HG03066 (cell line): ENCODE results near the gene MEFV.

ENCODE experiments used
- ATAC-seq: cut with Tn5 transposase; IDR thresholded peaks from one replicate; pipeline ENCODE4 v1.9.1; 2021; ENCODE audit warnings: low read depth; ENCODE audit not compliant: unreplicated experiment

MEFV gene, protein sequence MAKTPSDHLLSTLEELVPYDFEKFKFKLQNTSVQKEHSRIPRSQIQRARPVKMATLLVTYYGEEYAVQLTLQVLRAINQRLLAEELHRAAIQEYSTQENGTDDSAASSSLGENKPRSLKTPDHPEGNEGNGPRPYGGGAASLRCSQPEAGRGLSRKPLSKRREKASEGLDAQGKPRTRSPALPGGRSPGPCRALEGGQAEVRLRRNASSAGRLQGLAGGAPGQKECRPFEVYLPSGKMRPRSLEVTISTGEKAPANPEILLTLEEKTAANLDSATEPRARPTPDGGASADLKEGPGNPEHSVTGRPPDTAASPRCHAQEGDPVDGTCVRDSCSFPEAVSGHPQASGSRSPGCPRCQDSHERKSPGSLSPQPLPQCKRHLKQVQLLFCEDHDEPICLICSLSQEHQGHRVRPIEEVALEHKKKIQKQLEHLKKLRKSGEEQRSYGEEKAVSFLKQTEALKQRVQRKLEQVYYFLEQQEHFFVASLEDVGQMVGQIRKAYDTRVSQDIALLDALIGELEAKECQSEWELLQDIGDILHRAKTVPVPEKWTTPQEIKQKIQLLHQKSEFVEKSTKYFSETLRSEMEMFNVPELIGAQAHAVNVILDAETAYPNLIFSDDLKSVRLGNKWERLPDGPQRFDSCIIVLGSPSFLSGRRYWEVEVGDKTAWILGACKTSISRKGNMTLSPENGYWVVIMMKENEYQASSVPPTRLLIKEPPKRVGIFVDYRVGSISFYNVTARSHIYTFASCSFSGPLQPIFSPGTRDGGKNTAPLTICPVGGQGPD

GRCh38 chr16:3256146-3256865, at the start of gene MEFV:
Gene MEFV, minus strand, starts transcription at chr16:3256633. Its CDS starts 46 bp downstream, at chr16:3256587.
- no peak for ATAC-seq

GRCh38 chr16:3306078-3306477, 49.6 kb upstream of the MEFV start:
- ATAC-seq: no peak

- ATAC-seq: peak; percentile 92
Measured at GRCh38 chr16:3305109-3306068, 49.0 kb upstream of the MEFV start, which contains the start of the genes TIGD7 and ZNF75A. Gene TIGD7, minus strand, starts transcription at chr16:3305430. Its CDS starts 4,816 bp downstream, at chr16:3300614. Gene ZNF75A, plus strand, starts transcription at chr16:3305497. Its CDS starts 2,932 bp downstream, at chr16:3308429.

DNA sequence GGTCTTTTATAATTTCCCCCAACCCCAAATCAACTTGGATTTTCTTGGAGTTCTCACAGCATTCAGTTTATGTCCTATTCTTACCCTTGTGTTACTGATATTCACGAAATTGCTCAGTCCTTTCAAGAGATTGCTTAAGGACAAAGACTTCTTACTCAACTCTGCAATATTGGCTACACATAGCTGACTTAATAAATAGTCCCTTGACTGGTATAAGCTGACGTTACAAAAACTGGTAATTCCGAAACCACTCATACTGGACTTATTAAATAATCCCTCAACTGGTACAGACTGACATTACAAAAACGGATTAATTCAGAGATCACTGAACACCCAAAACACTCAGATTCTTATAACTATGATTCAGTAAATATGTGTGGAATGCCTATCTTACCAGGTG, 47.9 kb upstream of the MEFV start:
- no peak for ATAC-seq

GRCh38 chr16:3295783-3296182, 39.4 kb upstream of the MEFV start:
- no peak for ATAC-seq

DNA sequence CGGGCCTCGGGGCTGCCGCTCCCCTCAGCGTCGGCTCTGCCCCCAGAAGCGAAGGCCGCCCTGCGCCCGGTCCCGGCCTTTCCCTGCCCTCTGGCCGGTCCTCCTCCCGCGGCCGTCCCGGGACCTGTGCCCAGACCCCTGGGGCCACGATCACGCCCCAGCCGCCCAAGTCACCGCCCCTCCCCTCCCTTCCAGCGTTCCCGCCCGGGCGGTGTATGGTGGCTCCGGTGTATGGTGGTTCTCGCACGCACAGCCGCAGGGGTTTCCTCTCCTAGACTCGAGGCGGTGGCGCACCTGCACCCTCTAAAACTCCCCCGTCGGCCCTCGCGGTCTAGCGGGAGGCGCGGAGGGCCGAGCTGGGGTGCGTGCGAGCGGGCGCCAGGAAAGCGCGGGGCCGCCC, 38.8 kb upstream of the MEFV start:
- no peak for ATAC-seq

GRCh38 chr16:3292604-3293003, 36.2 kb upstream of the MEFV start:
- no peak for ATAC-seq

DNA sequence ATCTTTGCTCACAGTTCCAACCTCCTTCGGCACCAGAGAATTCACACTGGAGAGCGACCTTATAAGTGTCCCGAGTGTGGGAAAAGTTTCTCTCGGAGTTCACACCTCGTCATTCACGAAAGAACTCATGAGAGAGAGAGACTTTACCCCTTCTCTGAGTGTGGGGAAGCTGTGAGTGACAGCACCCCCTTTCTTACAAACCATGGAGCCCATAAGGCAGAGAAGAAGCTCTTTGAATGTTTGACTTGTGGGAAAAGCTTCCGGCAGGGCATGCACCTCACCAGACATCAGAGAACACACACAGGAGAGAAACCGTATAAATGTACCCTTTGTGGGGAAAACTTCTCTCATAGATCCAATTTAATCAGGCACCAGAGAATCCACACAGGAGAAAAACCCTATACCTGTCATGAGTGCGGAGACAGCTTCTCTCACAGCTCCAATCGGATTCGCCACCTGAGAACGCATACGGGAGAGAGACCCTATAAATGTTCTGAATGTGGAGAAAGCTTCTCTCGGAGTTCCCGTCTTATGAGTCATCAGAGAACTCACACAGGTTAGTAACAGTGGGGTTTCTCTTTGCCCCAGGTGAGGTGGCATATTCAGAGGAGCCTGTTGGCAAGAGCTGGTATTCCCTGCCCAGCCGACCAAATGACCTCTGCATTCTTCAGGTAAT, 33.7 kb upstream of the MEFV start:
- no peak for ATAC-seq

DNA sequence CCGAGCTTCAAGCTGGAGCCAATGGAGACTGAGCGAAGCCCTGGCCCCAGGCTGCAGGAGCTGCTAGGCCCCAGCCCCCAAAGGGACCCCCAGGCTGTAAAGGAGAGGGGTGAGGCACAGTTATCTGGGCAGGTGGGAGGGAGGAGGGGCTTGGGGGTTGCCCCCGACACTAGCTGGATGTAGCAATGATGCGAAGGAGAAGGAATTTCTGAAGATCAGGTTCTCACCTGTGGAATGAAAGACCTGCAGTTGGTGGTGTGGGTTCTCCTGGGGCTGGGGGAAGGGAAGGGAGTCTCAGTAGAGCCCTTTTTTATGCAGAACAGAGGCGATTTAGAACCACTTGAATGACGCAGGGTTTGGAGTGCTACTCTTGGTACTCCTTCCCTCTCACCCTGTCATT, 28.7 kb upstream of the MEFV start:
- no peak for ATAC-seq

- no peak for ATAC-seq
Measured at GRCh38 chr16:3283543-3284447, 27.4 kb upstream of the MEFV start.

DNA sequence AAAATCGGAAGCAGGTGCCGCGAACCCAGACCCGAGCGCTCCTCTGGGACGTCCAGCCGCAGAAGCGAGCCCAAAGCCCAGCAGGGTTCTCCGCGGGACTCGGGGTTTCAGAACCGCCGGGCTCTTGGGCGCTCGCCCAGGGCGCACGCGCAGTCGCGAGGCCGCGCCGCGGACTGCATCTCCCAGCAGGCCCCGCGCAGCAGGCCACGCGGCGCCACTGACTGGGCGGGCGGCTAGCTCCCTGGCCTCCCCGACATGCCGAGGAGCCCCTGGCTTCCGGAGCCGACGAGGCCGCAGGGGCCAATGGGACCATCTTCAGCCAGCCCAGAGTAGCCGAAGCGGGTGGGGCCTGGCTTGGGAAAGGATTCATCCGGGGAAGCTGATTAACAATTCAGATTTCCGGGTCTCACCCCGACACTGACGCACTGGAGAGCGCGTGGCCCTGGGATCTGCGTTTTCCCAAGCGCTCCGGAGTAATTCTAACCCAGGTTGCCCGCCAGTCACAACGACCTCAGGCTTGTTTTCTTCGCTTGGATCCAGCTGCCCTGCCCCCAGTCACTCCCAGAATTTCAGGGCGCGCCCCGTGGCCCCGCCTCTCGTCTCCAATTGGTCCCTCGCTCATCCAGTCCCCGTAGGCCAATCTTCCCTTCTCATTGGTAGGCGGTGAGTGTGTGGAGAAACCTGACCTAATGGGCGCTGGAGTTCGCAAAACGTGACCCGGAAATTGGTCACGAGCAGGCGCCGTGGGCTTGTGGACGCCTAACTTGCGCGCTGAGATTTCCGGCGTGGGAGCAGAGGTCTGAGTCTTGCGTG, 26.5 kb upstream of the MEFV start, which contains the start of gene ZNF263:
Gene ZNF263 (plus strand): TSS at position 762 of the 813 bp plus-strand sequence. CDS start 328 bp downstream, outside the sequence.
- peak; percentile 83 for ATAC-seq

DNA sequence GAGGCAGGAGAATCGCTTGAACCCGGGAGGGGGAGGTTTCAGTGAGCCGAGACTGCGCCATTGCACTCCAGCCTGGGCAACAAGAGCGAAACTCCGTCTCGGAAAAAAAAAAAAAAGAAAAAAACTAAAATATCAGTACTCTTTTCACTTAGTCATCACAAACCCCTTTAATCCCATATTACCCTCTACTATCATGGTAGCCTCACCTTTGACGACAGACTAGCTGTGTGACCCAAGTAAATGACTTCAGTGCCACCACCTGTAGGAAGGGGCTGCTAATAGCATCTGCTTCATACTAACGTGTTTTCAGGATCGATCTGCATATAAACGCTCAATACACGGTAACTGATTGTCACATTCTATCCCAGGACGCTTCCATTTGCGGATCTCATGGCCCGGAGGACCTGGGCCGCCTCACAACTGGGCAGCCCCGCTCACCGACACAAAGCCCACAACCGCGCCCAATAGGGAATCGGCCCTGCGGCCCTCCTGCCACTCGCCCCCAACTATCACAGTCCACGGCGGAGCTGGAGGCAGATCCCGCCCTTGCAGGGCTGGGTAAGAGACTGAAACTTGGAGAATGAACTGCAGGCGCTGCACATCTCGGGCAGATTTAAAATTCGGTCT, 25.8 kb upstream of the MEFV start:
- ATAC-seq: peak; percentile 22

GRCh38 chr16:3281222-3281820, 24.9 kb upstream of the MEFV start:
- ATAC-seq: no peak

GRCh38 chr16:3276679-3277078, 20.2 kb upstream of the MEFV start:
- no peak for ATAC-seq

- ATAC-seq: no peak
Measured at GRCh38 chr16:3274947-3275346, 18.5 kb upstream of the MEFV start.

DNA sequence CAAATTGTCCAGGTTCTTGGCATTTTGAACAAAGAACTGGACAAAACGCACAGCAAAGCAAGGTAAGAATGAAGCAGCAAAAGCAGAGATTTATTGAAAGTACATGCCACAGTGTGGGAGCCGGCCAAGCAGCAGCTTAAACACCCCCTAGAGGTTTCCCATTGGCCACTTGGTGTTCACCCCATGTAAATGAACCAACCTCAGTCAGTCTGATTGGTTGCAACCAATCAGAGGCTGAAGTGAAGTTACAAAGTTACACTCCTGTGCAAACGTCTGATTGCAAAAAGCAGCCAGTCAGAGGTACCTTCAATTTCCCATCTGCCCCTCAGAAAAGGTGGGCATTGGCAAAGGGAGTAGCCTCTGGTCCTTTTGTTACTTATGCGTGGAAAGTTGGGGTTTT, 18.1 kb upstream of the MEFV start:
- ATAC-seq: no peak
